Left lung (tissue), 14 donors: Measurements from ENCODE around the gene ABAT. TPM values are rescaled to one million over a fixed set of nuclear protein-coding genes. Genes with fewer than 3 reads are reported as not detected.

ENCODE experiments used
- ATAC-seq: fragments of 200-7000 bp; cut with Tn5 transposase; one replicate; pipeline ENCODE4 v1.9.1; 2020; ENCODE audit warnings: moderate library complexity
- DNase-seq, 4 donors: peaks; one replicate each; pipeline ENCODE4 v3.0.0-alpha.2; 2013 to 2020
- H3K27ac ChIP-seq, 2 donors: fragments of 200-600 bp; sonication (generic) in 1 of 2; one replicate each; pipeline versions ENCODE4 v1.5.0 to v1.8.0; 2020 to 2021
- H3K27me3 ChIP-seq, 2 donors: fragments of 200-600 bp; sonication (generic) in 1 of 2; one replicate each; pipeline versions ENCODE4 v1.5.0 to v1.8.0; 2020 to 2021
- H3K36me3 ChIP-seq, 2 donors: fragments of 200-600 bp; sonication (generic) in 1 of 2; one replicate each; pipeline versions ENCODE4 v1.5.0 to v1.8.0; 2020 to 2021
- H3K4me1 ChIP-seq, 2 donors: fragments of 200-600 bp; one replicate each; pipeline ENCODE4 v1.8.0; 2021
- H3K4me3 ChIP-seq, 2 donors: fragments of 200-600 bp; sonication (generic) in 1 of 2; one replicate each; pipeline versions ENCODE4 v1.5.0 to v1.8.0; 2020 to 2021; ENCODE audit warnings: mild to moderate bottlenecking in 1 of 2
- H3K9me3 ChIP-seq, 2 donors: fragments of 200-600 bp; sonication (generic) in 1 of 2; one replicate each; pipeline versions ENCODE4 v1.5.0 to v1.8.0; 2020 to 2021
- intact Hi-C, 2 donors: fragments of 100-400 bp; cut with DNase I; formaldehyde crosslinking; loops; one replicate each; pipeline versions ENCODE4 v1.11.2 to v1.14.2; 2022
- long read RNA-seq, 12 donors: library from polyadenylated mRNA in 2 of 12; unstranded in 2 of 12; transcript quantifications; one replicate each; pipeline ENCODE4 v2.0.0 and lab custom pipeline, GENCODE V29; 2019 to 2026
- polyA plus RNA-seq, 6 donors: library from polyadenylated mRNA; unstranded; fragments of 120-200 nt; gene quantifications; one replicate each; pipeline ENCODE4 v1.2.1, GENCODE V29; 2013; ENCODE audit not compliant: insufficient read length in 6 of 6
- total RNA-seq, 2 donors: library from RNA; stranded (reverse); fragmentation: NEBNext Ultra II Directional; extraction: Animal tissue kit (Norgen Biotek cat#: 25700); gene quantifications; one replicate each; pipeline ENCODE4 v1.2.1, GENCODE V29; 2021
- TF ChIP-seq, protein P1 (sequence below), 2 donors: fragments of 200-600 bp; sonication (generic) in 1 of 2; IDR thresholded peaks; one replicate each; pipeline versions ENCODE4 v1.5.0 to v1.8.0; 2021; ENCODE audit warnings: antibody characterized with exemption in 2 of 2
- donor health status: DM: no; HTN: yes; CAD: no.
- donor health status: DM: no; HTN: no; CAD: no.

The ABAT gene
- total RNA-seq (10 to 100 TPM in 1 of 2 donors, 1 to 10 TPM in 1; 8.0 to 14.1 TPM), polyA plus RNA-seq (10 to 100 TPM; 32.5 to 42.6 (median 37.2) TPM)
- long read RNA-seq, donor 1, full-length matches to known transcripts = 9 of 27 reads
- long read RNA-seq, donor 1, partial matches to known transcripts = 18 of 27 reads
- long read RNA-seq, donor 1, other reads (novel, unspliced or antisense) = 0 of 27 reads
- long read RNA-seq, donor 2, full-length matches to known transcripts = 11 of 11 reads
- long read RNA-seq, donor 2, partial matches to known transcripts = 0 of 11 reads
- long read RNA-seq, donor 2, other reads (novel, unspliced or antisense) = 0 of 11 reads
- long read RNA-seq, donor 3, full-length matches to known transcripts = 4 of 4 reads
- long read RNA-seq, donor 3, partial matches to known transcripts = 0 of 4 reads
- long read RNA-seq, donor 3, other reads (novel, unspliced or antisense) = 0 of 4 reads
- long read RNA-seq, donor 4, full-length matches to known transcripts = 1 of 2 reads
- long read RNA-seq, donor 4, partial matches to known transcripts = 1 of 2 reads
- long read RNA-seq, donor 4, other reads (novel, unspliced or antisense) = 0 of 2 reads
- long read RNA-seq, donor 5, full-length matches to known transcripts = 9 of 9 reads
- long read RNA-seq, donor 5, partial matches to known transcripts = 0 of 9 reads
- long read RNA-seq, donor 5, other reads (novel, unspliced or antisense) = 0 of 9 reads
- long read RNA-seq, donor 6, full-length matches to known transcripts = 6 of 6 reads
- long read RNA-seq, donor 6, partial matches to known transcripts = 0 of 6 reads
- long read RNA-seq, donor 6, other reads (novel, unspliced or antisense) = 0 of 6 reads
- long read RNA-seq, donor 7, partial matches to known transcripts = 0 of 3 reads
- long read RNA-seq, donor 7, other reads (novel, unspliced or antisense) = 0 of 3 reads
- long read RNA-seq, donor 8, full-length matches to known transcripts = 5 of 5 reads
- long read RNA-seq, donor 8, partial matches to known transcripts = 0 of 5 reads
- long read RNA-seq, donor 8, other reads (novel, unspliced or antisense) = 0 of 5 reads
- long read RNA-seq, donor 9 = 0 reads
- long read RNA-seq, donor 10, partial matches to known transcripts = 0 of 1 reads
- long read RNA-seq, donor 10, other reads (novel, unspliced or antisense) = 1 of 1 reads
- long read RNA-seq, donor 11 = 0 reads
- long read RNA-seq, donor 12, full-length matches to known transcripts = 5 of 5 reads
- long read RNA-seq, donor 12, partial matches to known transcripts = 0 of 5 reads
- long read RNA-seq, donor 12, other reads (novel, unspliced or antisense) = 0 of 5 reads

DNA sequence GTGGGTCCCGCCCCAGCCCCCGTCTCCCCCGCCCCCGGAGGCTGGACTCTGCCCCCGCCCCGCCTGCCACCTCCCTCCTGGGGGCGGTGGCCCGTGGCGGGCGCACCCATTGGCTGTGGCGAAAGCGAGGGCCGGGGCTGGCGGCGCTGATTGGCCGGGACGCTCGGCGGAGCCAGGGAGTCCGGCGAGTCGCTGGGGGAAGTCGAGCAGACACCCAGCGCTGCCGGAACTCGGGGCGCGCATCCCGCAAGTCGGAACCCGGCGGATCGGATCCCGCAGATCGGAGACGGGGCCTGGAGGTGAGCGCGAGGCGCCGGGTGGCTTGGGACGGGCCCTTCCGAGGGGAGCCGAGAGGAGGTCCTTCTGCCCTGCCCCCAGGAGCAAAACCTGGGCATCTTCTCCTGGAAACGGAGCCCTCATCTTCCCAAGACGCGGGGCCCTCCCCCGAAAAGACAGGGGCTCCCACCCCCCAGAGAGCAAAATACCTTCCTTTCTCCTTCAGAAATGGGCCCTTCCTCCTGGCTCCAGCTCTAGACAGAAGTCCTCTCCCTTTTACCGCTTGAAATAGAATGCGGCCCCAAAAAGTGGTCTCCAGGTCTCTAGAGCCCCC, at the start of gene ABAT:
TSS of gene ABAT (plus strand) at position 205 of the 610 bp plus-strand sequence. CDS start 61,123 bp downstream, outside the sequence.
- intact Hi-C loops = no loop called here
- Histone ChIP-seq H3K4me1 (peaks cover 7 to 12% of the 10 kb centered on the region in 2 donors), H3K27me3 (no peaks in the 10 kb centered on the region), H3K9me3 (no peaks in the 10 kb centered on the region), H3K4me3 (peak within 1 kb of the TSS; percentile 56 to 64), H3K27ac (no peak within 1 kb of the TSS), H3K36me3 (no peaks in the 10 kb centered on the region)
- ATAC-seq (peak; percentile 100), DNase-seq (peak; percentile 70 to 97 (median 89))
- TF ChIP-seq, protein P1, sequence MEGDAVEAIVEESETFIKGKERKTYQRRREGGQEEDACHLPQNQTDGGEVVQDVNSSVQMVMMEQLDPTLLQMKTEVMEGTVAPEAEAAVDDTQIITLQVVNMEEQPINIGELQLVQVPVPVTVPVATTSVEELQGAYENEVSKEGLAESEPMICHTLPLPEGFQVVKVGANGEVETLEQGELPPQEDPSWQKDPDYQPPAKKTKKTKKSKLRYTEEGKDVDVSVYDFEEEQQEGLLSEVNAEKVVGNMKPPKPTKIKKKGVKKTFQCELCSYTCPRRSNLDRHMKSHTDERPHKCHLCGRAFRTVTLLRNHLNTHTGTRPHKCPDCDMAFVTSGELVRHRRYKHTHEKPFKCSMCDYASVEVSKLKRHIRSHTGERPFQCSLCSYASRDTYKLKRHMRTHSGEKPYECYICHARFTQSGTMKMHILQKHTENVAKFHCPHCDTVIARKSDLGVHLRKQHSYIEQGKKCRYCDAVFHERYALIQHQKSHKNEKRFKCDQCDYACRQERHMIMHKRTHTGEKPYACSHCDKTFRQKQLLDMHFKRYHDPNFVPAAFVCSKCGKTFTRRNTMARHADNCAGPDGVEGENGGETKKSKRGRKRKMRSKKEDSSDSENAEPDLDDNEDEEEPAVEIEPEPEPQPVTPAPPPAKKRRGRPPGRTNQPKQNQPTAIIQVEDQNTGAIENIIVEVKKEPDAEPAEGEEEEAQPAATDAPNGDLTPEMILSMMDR (IDR thresholded peaks at IDR 0.05) = no peak

DNA sequence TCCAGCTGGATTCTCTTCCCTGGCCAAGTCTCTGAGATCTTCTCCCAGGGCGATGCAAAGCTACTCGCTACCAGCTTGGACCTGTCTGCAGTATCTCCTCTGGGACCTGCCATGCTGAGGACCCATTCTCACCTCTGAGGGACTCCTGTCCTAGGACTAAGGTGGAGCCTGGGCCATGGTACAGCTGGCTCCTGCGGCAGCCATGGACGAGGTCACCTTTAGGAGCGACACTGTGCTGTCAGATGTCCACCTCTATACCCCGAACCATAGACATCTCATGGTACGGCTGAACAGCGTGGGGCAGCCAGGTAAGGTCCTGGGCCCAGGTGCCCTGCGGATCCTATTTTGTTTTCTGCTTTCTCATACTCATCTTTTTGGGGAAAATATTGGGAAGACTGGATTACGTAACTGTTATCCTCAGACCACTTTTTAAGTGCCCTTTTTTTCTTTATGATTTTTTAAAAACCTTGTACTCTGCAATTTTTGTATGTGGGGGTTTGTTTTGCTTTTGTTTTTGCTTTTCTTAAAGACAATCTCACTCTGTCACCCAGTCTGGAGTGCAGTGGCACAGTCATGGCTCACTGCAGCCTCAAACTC, 48.8 kb upstream of the ABAT start:
- TF ChIP-seq, protein P1 (IDR thresholded peaks at IDR 0.05) = no peak
- Histone ChIP-seq H3K9me3 (no peaks in the 10 kb centered on the region), H3K4me3 (no peak overlapping the region), H3K36me3 (peaks cover 0 to 59% of the 10 kb centered on the region in 2 donors), H3K4me1 (peaks cover 7 to 26% of the 10 kb centered on the region in 2 donors), H3K27ac (no peak overlapping the region), H3K27me3 (no peaks in the 10 kb centered on the region)
- intact Hi-C loops = no loop called here
- no peak for DNase-seq
- no peak for ATAC-seq

DNA sequence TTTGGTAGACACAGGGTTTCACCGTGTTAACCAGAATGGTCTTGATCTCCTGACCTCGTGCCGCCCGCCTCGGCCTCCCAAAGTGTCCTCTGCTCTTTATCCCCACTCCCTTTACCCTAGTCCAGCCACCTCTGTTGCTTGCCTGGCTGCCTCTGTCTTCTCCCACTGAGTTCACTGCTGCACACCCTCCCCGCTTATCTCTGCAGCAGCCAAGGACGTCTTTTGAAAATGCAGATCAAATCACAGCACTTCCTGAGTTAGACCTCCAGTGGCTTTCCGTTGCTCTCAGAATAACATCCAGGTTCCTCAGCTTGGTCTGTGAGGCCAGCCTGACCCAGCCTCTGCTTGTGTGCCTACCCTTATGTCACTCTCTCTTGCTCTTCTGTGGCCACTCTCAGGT, 47.5 kb upstream of the ABAT start:
- intact Hi-C loops = no loop called here
- Histone ChIP-seq H3K27ac (no peak overlapping the region), H3K4me3 (no peak overlapping the region), H3K27me3 (no peaks in the 10 kb centered on the region), H3K36me3 (peaks cover 0 to 71% of the 10 kb centered on the region in 2 donors), H3K9me3 (no peaks in the 10 kb centered on the region), H3K4me1 (peaks cover 7 to 34% of the 10 kb centered on the region in 2 donors)
- ATAC-seq = no peak
- TF ChIP-seq, protein P1 (IDR thresholded peaks at IDR 0.05) = no peak
- DNase-seq = no peak

DNA sequence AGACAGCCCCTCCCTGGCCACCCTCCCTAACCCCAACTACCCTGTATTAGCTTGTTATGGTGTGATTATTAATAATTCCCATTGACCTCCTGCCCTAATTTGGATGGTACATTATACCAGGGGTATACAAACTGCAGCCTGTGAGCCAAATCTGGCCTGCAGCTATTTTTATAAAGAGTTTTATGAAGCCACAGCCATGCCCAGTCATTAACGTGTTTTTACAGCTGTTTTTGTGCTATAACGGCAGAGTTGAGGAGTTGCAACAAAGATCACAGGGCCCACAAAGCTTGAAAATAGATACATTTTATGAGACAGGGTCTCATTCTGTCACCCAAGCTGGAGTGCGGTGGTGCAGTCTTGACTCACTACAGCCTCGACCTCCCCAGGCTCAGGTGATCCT, 47.0 kb upstream of the ABAT start:
- no peak overlapping the region for H3K4me3 ChIP-seq
- H3K27ac ChIP-seq = no peak overlapping the region
- no peaks in the 10 kb centered on the region for H3K27me3 ChIP-seq
- no peaks in the 10 kb centered on the region for H3K9me3 ChIP-seq
- TF ChIP-seq, protein P1 (IDR thresholded peaks at IDR 0.05) = no peak
- intact Hi-C loops = no loop called here
- DNase-seq (no peak), ATAC-seq (no peak)
- peaks cover 3 to 34% of the 10 kb centered on the region in 2 donors for H3K4me1 ChIP-seq
- H3K36me3 ChIP-seq = peaks cover 0 to 76% of the 10 kb centered on the region in 2 donors
